HG03039 (cell line): ENCODE measurements around the gene RHNO1.

Experiments
- ATAC-seq: cut with Tn5 transposase; IDR thresholded peaks from one replicate; pipeline ENCODE4 v1.9.1; 2021; ENCODE audit warnings: mild to moderate bottlenecking, moderate library complexity; ENCODE audit not compliant: unreplicated experiment

The RHNO1 gene

GRCh38 chr12:2900642-2901041 lies 23.6 kb downstream of the RHNO1 start:
- no peak for ATAC-seq

GRCh38 chr12:2902272-2902880 lies 25.4 kb downstream of the RHNO1 start:
- ATAC-seq, result no peak

- ATAC-seq, result no peak
Observed at GRCh38 chr12:2904260-2904659, 27.2 kb downstream of the RHNO1 start.

GRCh38 chr12:2912216-2912575 lies 35.2 kb downstream of the RHNO1 start:
- no peak for ATAC-seq

GRCh38 chr12:2919249-2919648 lies 42.2 kb downstream of the RHNO1 start:
- ATAC-seq, result no peak

- no peak for ATAC-seq
Observed at GRCh38 chr12:2922329-2922728, 45.3 kb downstream of the RHNO1 start.

- ATAC-seq, result no peak
Observed at GRCh38 chr12:2923057-2923456, 46.0 kb downstream of the RHNO1 start.

- ATAC-seq, result no peak
Observed at GRCh38 chr12:2924019-2924418, 47.0 kb downstream of the RHNO1 start.

GRCh38 chr12:2925322-2925995 lies 48.4 kb downstream of the RHNO1 start:
- no peak for ATAC-seq

- ATAC-seq, result no peak
Observed at GRCh38 chr12:2930865-2931264, 53.8 kb downstream of the RHNO1 start.

GRCh38 chr12:2933586-2933985 lies 56.6 kb downstream of the RHNO1 start:
- no peak for ATAC-seq

GRCh38 chr12:2934371-2934770 lies 57.3 kb downstream of the RHNO1 start:
- no peak for ATAC-seq

GRCh38 chr12:2936301-2936700 lies 59.3 kb downstream of the RHNO1 start:
- no peak for ATAC-seq

- no peak for ATAC-seq
Observed at GRCh38 chr12:2937500-2937899, 60.5 kb downstream of the RHNO1 start.
